OCI-LY1 (cell line): ENCODE results near the gene ROR1.

ENCODE experiments used
- CTCF ChIP-seq: fragments of 200-600 bp; sonication (generic), shearing (Covaris generic); IDR thresholded peaks from 2 replicates; pipeline ENCODE4 v1.5.1; 2017; ENCODE audit warnings: mild to moderate bottlenecking, antibody characterized with exemption, low read length, moderate library complexity, mixed read lengths
- EZH2 ChIP-seq: fragments of 200-600 bp; sonication (generic), shearing (Covaris generic); IDR thresholded peaks from 2 replicates; pipeline ENCODE4 v1.8.0; 2017; ENCODE audit warnings: borderline replicate concordance, mixed run types, mild to moderate bottlenecking, antibody characterized with exemption, low read length, moderate library complexity, mixed read lengths

- TF ChIP-seq CTCF: no peak
- TF ChIP-seq EZH2: no peak
Observed at GRCh38 chr1:63935553-63935952, 161.7 kb downstream of the ROR1 start.
